CD14-positive monocyte (primary cell): ENCODE results near the gene MT1B. TPM values are rescaled to one million over a fixed set of nuclear protein-coding genes. Genes with fewer than 3 reads are reported as not detected.

Experiments used
- DNase-seq, 3 donors: peaks; one replicate each; pipeline ENCODE4 v3.0.0-alpha.2; 2011 to 2022
- H2AFZ ChIP-seq: 2 replicates; pipeline ENCODE4 v1.6.0; 2012; ENCODE audit warnings: mild to moderate bottlenecking, low read depth, low read length, inconsistent platforms; ENCODE audit not compliant: insufficient read depth, poor library complexity, severe bottlenecking
- H3K27ac ChIP-seq, 2 donors: 1 replicate in 1 of 2; 2 replicates in 1 of 2; pipeline ENCODE4 v1.5.1; 2012 to 2013; ENCODE audit warnings: low read length in 2 of 2, control low read depth in 1 of 2, inconsistent platforms in 1 of 2, low read depth in 1 of 2, mild to moderate bottlenecking in 1 of 2
- H3K27me3 ChIP-seq, 2 donors: one replicate each; pipeline versions ENCODE4 v1.6.0 to v1.6.1; 2011 to 2013; ENCODE audit warnings: low read length in 2 of 2; ENCODE audit not compliant: control insufficient read depth in 2 of 2, insufficient read depth in 2 of 2
- H3K36me3 ChIP-seq, 2 donors: replicated peaks in 1 of 2; 1 replicate in 1 of 2; 2 replicates in 1 of 2; pipeline versions ENCODE4 v1.5.1 to v1.6.1; 2012 to 2013; ENCODE audit warnings: low read length in 2 of 2, control low read depth in 1 of 2, inconsistent platforms in 1 of 2, mild to moderate bottlenecking in 1 of 2; ENCODE audit not compliant: insufficient read depth in 2 of 2, control insufficient read depth in 1 of 2
- H3K4me1 ChIP-seq, 2 donors: 1 replicate in 1 of 2; 2 replicates in 1 of 2; pipeline versions ENCODE4 v1.5.1 to v1.6.1; 2012 to 2013; ENCODE audit warnings: low read length in 2 of 2, control low read depth in 1 of 2, inconsistent platforms in 1 of 2, mild to moderate bottlenecking in 1 of 2, moderate library complexity in 1 of 2; ENCODE audit not compliant: insufficient read depth in 2 of 2, control insufficient read depth in 1 of 2
- H3K4me2 ChIP-seq: replicated peaks from 2 replicates; pipeline ENCODE3; 2012; ENCODE audit warnings: low read length, moderate library complexity, mild to moderate bottlenecking; ENCODE audit not compliant: poor library complexity, severe bottlenecking; ENCODE audit errors: extremely low read depth
- H3K4me3 ChIP-seq, 3 experiments: fragments of 200-600 bp in 1 of 3; sonication (generic) in 1 of 3; replicated peaks in 1 of 3; 1 replicate in 2 of 3; 2 replicates in 1 of 3; pipeline ENCODE4 v1.5.1; 2011 to 2013; ENCODE audit warnings: low read length in 3 of 3, mild to moderate bottlenecking in 3 of 3, control low read depth in 2 of 3, low read depth in 2 of 3, inconsistent platforms in 1 of 3, moderate library complexity in 1 of 3
- H3K79me2 ChIP-seq: 2 replicates; pipeline ENCODE4 v1.6.0; 2012; ENCODE audit warnings: mild to moderate bottlenecking, control low read depth, inconsistent platforms, low read length, moderate library complexity; ENCODE audit not compliant: insufficient read depth
- H3K9ac ChIP-seq: 2 replicates; pipeline ENCODE4 v1.6.0; 2017; ENCODE audit warnings: low read length, mild to moderate bottlenecking; ENCODE audit not compliant: insufficient read depth, poor library complexity, severe bottlenecking
- H3K9me3 ChIP-seq, 2 donors: replicated peaks in 1 of 2; 1 replicate in 1 of 2; 2 replicates in 1 of 2; pipeline versions ENCODE4 v1.5.1 to v1.6.1; 2012 to 2013; ENCODE audit warnings: low read length in 2 of 2, control low read depth in 1 of 2; ENCODE audit not compliant: control insufficient read depth in 1 of 2, insufficient read depth in 1 of 2
- H4K20me1 ChIP-seq: 2 replicates; pipeline ENCODE4 v1.6.0; 2012; ENCODE audit warnings: mild to moderate bottlenecking, low read length, control low read depth, moderate library complexity; ENCODE audit not compliant: insufficient read depth
- H3K27ac Mint-ChIP-seq, 7 donors: one replicate each; pipeline ENCODE4 v1.8.0; 2020; ENCODE audit warnings: mild to moderate bottlenecking in 7 of 7, mixed read lengths in 7 of 7, moderate library complexity in 6 of 7, inconsistent platforms in 2 of 7
- H3K27me3 Mint-ChIP-seq, 3 donors: one replicate each; pipeline ENCODE4 v1.8.0; 2021 to 2022; ENCODE audit warnings: low read depth in 3 of 3, mild to moderate bottlenecking in 3 of 3, mixed read lengths in 3 of 3, moderate library complexity in 3 of 3, inconsistent platforms in 1 of 3
- H3K36me3 Mint-ChIP-seq, 2 donors: one replicate each; pipeline ENCODE4 v1.8.0; 2020; ENCODE audit warnings: mixed read lengths in 2 of 2, inconsistent platforms in 1 of 2, mild to moderate bottlenecking in 1 of 2
- H3K4me1 Mint-ChIP-seq: one replicate; pipeline ENCODE4 v1.8.0; 2020; ENCODE audit warnings: mild to moderate bottlenecking, mixed read lengths
- H3K4me3 Mint-ChIP-seq, 2 donors: one replicate each; pipeline ENCODE4 v1.8.0; 2020; ENCODE audit warnings: mild to moderate bottlenecking in 2 of 2, mixed read lengths in 2 of 2, moderate library complexity in 1 of 2
- H3K9me3 Mint-ChIP-seq, 7 donors: one replicate each; pipeline ENCODE4 v1.8.0; 2020 to 2022; ENCODE audit warnings: mixed read lengths in 7 of 7, mild to moderate bottlenecking in 6 of 7, moderate library complexity in 6 of 7, inconsistent platforms in 2 of 7
- WGBS: methylation state at CpG from one replicate; pipeline ENCODE4 v1.1.5; 2013; ENCODE audit warnings: missing lambda C conversion rate; ENCODE audit not compliant: insufficient coverage; 5-methylcytosine and 5-hydroxymethylcytosine counted together
- intact Hi-C, 2 donors: fragments of 100-400 bp; cut with micrococcal nuclease; formaldehyde crosslinking; loops; one replicate each; pipeline versions ENCODE4 v1.15.0 to v1.15.1; 2023
- polyA plus RNA-seq, 3 donors: library from polyadenylated mRNA; depleted of rRNA in 1 of 3; unstranded in 2 of 3; stranded (reverse) in 1 of 3; fragments of 300-500 nt in 2 of 3; fragments of >200 nt in 1 of 3; fragmentation: Illumina TruSeq in 2 of 3; gene quantifications; 1 replicate in 2 of 3; 2 replicates in 1 of 3; pipeline ENCODE4 v1.2.3, GENCODE V29; 2012 to 2021
- TF ChIP-seq, protein P1 (sequence below): fragments of 200-600 bp; IDR thresholded peaks from one replicate; pipeline ENCODE4 v1.8.0; 2022; ENCODE audit warnings: antibody characterized with exemption, mild to moderate bottlenecking

Gene MT1B
- polyA plus RNA-seq, 3 donors: not detected

DNA sequence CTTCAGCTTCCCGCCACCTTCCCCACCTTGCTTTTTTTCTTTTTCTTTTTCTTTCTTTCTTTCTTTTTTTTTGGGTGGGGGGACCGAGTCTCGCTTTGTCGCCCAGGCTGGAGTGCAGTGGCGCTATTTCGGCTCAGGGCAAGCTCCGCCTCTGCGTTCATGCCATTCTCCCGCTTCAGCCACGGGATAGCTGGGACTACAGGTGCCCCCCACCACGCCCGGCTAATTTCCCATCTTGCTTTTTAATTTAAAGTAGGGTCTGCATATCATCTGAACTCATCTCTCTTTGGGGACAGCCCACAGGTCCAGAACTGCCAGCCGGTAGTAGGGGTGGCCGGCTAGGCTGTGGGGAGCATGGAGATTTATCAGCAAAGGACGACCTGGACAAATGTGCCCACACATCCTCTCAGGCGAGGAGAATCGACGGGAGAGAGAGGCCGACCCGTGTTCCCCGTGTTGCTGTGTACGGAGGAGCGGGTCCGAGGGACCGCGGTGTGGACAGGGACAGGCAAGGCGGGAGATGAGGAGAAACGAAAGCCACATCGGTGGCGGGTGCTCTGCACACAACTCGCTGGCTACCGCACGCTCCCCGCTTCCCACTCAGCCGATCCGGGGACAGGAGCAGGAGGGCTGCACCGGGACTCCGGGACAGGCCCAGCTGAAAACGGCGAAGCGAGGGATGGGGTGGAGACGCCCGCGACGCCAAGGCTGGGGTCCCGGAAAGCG, 16.8 kb upstream of the MT1B start:
- no peak overlapping the region for H3K27ac Mint-ChIP-seq
- DNase-seq: no peak
- H3K27me3 Mint-ChIP-seq: peaks cover 96 to 100% (median 97%) of the 10 kb centered on the region in 3 donors

GRCh38 chr16:56635441-56635967, 16.2 kb upstream of the MT1B start:
- Histone ChIP-seq H3K36me3 (no peaks in the 10 kb centered on the region), H4K20me1 (no peaks in the 10 kb centered on the region), H3K27ac (no peak overlapping the region), H2AFZ (no peak overlapping the region), H3K4me1 (peaks cover 13 to 20% of the 10 kb centered on the region in 2 donors), H3K9me3 (peaks cover 0 to 67% of the 10 kb centered on the region in 2 donors), H3K79me2 (no peaks in the 10 kb centered on the region), H3K4me3 (no peak overlapping the region), H3K9ac (no peak overlapping the region), H3K4me2 (no peak overlapping the region), H3K27me3 (peaks cover 95 to 99% of the 10 kb centered on the region in 2 donors)
- intact Hi-C loops: no loop called here
- TF ChIP-seq, protein P1, sequence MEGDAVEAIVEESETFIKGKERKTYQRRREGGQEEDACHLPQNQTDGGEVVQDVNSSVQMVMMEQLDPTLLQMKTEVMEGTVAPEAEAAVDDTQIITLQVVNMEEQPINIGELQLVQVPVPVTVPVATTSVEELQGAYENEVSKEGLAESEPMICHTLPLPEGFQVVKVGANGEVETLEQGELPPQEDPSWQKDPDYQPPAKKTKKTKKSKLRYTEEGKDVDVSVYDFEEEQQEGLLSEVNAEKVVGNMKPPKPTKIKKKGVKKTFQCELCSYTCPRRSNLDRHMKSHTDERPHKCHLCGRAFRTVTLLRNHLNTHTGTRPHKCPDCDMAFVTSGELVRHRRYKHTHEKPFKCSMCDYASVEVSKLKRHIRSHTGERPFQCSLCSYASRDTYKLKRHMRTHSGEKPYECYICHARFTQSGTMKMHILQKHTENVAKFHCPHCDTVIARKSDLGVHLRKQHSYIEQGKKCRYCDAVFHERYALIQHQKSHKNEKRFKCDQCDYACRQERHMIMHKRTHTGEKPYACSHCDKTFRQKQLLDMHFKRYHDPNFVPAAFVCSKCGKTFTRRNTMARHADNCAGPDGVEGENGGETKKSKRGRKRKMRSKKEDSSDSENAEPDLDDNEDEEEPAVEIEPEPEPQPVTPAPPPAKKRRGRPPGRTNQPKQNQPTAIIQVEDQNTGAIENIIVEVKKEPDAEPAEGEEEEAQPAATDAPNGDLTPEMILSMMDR: no peak
- 1% methylated on average over 35 of the region's 40 CpGs for WGBS
- H3K9me3 Mint-ChIP-seq: peaks cover 0 to 21% (median 10%) of the 10 kb centered on the region in 7 donors
- no peak overlapping the region for H3K27ac Mint-ChIP-seq
- H3K4me1 Mint-ChIP-seq: peaks cover 27% of the 10 kb centered on the region
- peaks cover 0 to 9% of the 10 kb centered on the region in 2 donors for H3K36me3 Mint-ChIP-seq
- peak overlapping the region in 1 of 2 donors; percentile 91 for H3K4me3 Mint-ChIP-seq
- peaks cover 96 to 100% (median 98%) of the 10 kb centered on the region in 3 donors for H3K27me3 Mint-ChIP-seq
- no peak for DNase-seq

More for the DNA sequence above, 16.8 kb upstream of the MT1B start:
- H3K4me1 ChIP-seq: peaks cover 13 to 20% of the 10 kb centered on the region in 2 donors
- peaks cover 0 to 67% of the 10 kb centered on the region in 2 donors for H3K9me3 ChIP-seq
- H3K4me1 Mint-ChIP-seq: peaks cover 33% of the 10 kb centered on the region
- peak overlapping the region in 1 of 2 donors; percentile 78 for H3K4me3 Mint-ChIP-seq
- no peaks in the 10 kb centered on the region for H3K36me3 ChIP-seq
- intact Hi-C loops: no loop called here
- H3K36me3 Mint-ChIP-seq: peaks cover 0 to 9% of the 10 kb centered on the region in 2 donors
- no peaks in the 10 kb centered on the region for H3K79me2 ChIP-seq
- peaks cover 91 to 99% of the 10 kb centered on the region in 2 donors for H3K27me3 ChIP-seq
- TF ChIP-seq, protein P1: no peak
- no peaks in the 10 kb centered on the region for H4K20me1 ChIP-seq
- WGBS: 5% methylated on average over 42 of the region's 47 CpGs
- no peak overlapping the region for H3K27ac ChIP-seq
- no peak overlapping the region for H3K9ac ChIP-seq
- H3K4me3 ChIP-seq: no peak overlapping the region
- peaks cover 0 to 21% (median 10%) of the 10 kb centered on the region in 7 donors for H3K9me3 Mint-ChIP-seq
- no peak overlapping the region for H2AFZ ChIP-seq
- H3K4me2 ChIP-seq: no peak overlapping the region
